ENCODE measurements around the gene GDF10. TPM values are rescaled to one million over a fixed set of nuclear protein-coding genes. Genes with fewer than 3 reads are reported as not detected.

GDF10 gene
- total and polyA plus RNA-seq, 2 donors (not counting 1 experiment from before 2014, with no cell fraction given) = not detected

DNA sequence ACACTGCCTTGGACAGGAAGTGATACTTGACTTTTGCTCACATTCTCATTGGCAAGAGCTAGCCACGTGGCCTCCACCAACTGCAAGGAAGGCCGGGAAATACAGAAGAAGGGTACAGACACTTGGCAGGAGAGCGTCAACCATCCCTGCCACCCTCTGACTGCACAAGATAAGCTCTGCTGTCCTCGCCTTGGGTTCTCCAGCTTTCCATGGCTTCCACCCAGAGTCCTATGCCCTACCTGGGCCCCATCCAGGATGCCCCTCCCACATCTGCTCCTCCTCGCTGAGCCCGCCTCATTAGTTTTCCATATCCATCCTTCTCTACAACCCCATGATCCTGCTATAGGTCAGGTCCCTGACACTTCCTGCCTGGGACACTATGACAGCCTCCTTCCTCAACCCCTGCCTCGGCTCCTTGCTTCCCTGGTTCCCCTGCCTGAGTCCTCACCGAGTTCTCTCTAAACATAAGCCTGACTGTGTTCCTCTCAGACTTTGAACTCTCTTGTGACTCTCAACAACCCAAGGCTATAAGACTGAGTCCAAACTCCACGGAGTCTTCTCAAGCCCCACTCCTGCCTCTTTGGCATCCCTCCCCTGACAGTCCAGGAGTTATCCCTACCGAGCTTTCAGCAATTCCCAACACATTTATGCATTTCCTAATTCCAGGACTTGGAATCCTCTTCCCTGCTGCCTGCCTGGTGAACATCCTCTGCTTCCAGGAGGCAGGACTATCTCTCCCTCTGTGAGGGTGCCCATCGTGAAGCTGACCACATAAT is 23.2 kb upstream of the GDF10 start:
- Mint-ChIP-seq H3K4me1 (peaks cover 3% of the 10 kb centered on the region), H3K4me3 (no peak overlapping the region), H3K9me3 (ENCODE audit: insufficient read depth) (no peaks in the 10 kb centered on the region), H3K27me3 (peaks cover 30% of the 10 kb centered on the region), H3K27ac (no peak overlapping the region)
- TF ChIP-seq EZH2 (IDR thresholded peaks at IDR 0.05; ENCODE audit: borderline replicate concordance, insufficient read depth, low read depth, low read length, poor library complexity, severe bottlenecking) = no peak
- no peak for TF ChIP-seq CTCF (IDR thresholded peaks at IDR 0.05)
- peaks cover 1 to 7% (median 4%) of the 10 kb centered on the region in 3 donors for H3K9me3 ChIP-seq (ENCODE audit: control extremely low read depth in 1 of 3, control insufficient read depth in 2 of 3, insufficient read depth in 1 of 3, low read length in 2 of 3)
- ChIA-PET POLR2A (no interaction called here), CTCF (interaction anchor here (0.9 to 1.7 kb wide), 2 partner anchors 35 to 36 kb away, joined by 3 to 4 read pairs; no protein-coding TSS in a partner anchor)
- intact Hi-C loops (cut with micrococcal nuclease) = no loop called here
- WGBS (ENCODE audit: insufficient coverage) = 91% methylated on average over 10 of the region's 11 CpGs
- no peak overlapping the region for H3K27ac ChIP-seq (ENCODE audit: low read length in 2 of 2)
- no peak overlapping the region for H3K4me3 ChIP-seq (ENCODE audit: control extremely low read depth in 1 of 5, extremely low read depth in 1 of 5, insufficient read depth in 1 of 5, low read depth in 2 of 5, low read length in 4 of 5)
- ATAC-seq (ENCODE audit: low read depth) (no peak), DNase-seq (no peak)
- no peak overlapping the region for H2AFZ ChIP-seq (ENCODE audit: insufficient read depth, low read depth, low read length, poor library complexity, severe bottlenecking)
- no peaks in the 10 kb centered on the region for H3K36me3 ChIP-seq (replicated peaks in 1 of 2; ENCODE audit: control extremely low read depth in 1 of 2, control insufficient read depth in 1 of 2, extremely low read depth in 1 of 2, insufficient read depth in 2 of 2, low read length in 1 of 2)
- no peaks in the 10 kb centered on the region for H3K4me1 ChIP-seq (ENCODE audit: control insufficient read depth in 2 of 2, insufficient read depth in 2 of 2, low read length in 2 of 2)
- H3K27me3 ChIP-seq (replicated peaks in 1 of 4; ENCODE audit: control extremely low read depth in 1 of 4, control insufficient read depth in 3 of 4, insufficient read depth in 4 of 4, low read length in 3 of 4) = peaks cover 0 to 4% (median 0%) of the 10 kb centered on the region in 4 experiments
- no peak overlapping the region for H3K9ac ChIP-seq (ENCODE audit: low read length)
- no peaks in the 10 kb centered on the region for H3K79me2 ChIP-seq (ENCODE audit: control insufficient read depth, insufficient read depth, low read length)
- H3K4me2 ChIP-seq (replicated peaks; ENCODE audit: low read depth, low read length, poor library complexity, severe bottlenecking) = no peak overlapping the region
- H4K20me1 ChIP-seq (ENCODE audit: control insufficient read depth, insufficient read depth, low read length, poor library complexity, severe bottlenecking) = no peaks in the 10 kb centered on the region
